ENCODE results near the gene APOBEC3B. TPM values are rescaled to one million over a fixed set of nuclear protein-coding genes. Genes with fewer than 3 reads are reported as not detected.
"Not testable (repeated sequence)": the region's sequence is repeated elsewhere in the genome, so short reads cannot be mapped to it uniquely, and the experiment has no call there.

Gene APOBEC3B
- total and polyA plus RNA-seq, 8 donors: 1.1 to 8.7 (median 3.8) TPM; not detected in 3

GRCh38 chr22:39010946-39011345 is 28.8 kb downstream of the APOBEC3B start:
- Histone ChIP-seq H3K4me3 (no peak overlapping the region), H3K27me3 (no peaks in the 10 kb centered on the region), H3K4me1 (peaks cover 13 to 27% (median 19%) of the 10 kb centered on the region in 4 donors), H3K9me3 (no peaks in the 10 kb centered on the region), H3K27ac (no peak overlapping the region), H3K36me3 (no peaks in the 10 kb centered on the region)
- 83 to 85% (median 83%) methylated on average over 15 of the region's 15 CpGs for WGBS, 5 donors
- TF ChIP-seq EP300 (IDR thresholded peaks at IDR 0.05) (no peak), POLR2AphosphoS5 (IDR thresholded peaks at IDR 0.05) (no peak), CTCF (IDR thresholded peaks at IDR 0.05) (no peak), POLR2A (IDR thresholded peaks at IDR 0.05) (no peak)
- intact Hi-C loops (cut with DNase I; ENCODE audit: low total_unique reads): loop anchor here (10.0 kb wide), 1 partner anchor 114 kb away; no protein-coding TSS in a partner anchor
- no peak for DNase-seq

GRCh38 chr22:39012533-39013511 is 30.7 kb downstream of the APOBEC3B start:
- Histone ChIP-seq H3K36me3 (peaks cover 0 to 2% (median under 1%) of the 10 kb centered on the region in 4 donors), H3K9me3 (no peaks in the 10 kb centered on the region), H3K27me3 (no peaks in the 10 kb centered on the region), H3K4me3 (peak overlapping the region in 1 of 4 donors; percentile 60), H3K4me1 (peaks cover 13 to 27% (median 19%) of the 10 kb centered on the region in 4 donors), H3K27ac (peak overlapping the region in 2 of 5 donors; percentile 83 to 87)
- 86 to 90% (median 88%) methylated on average over 29 of the region's 29 CpGs for WGBS, 5 donors
- TF ChIP-seq POLR2A (IDR thresholded peaks at IDR 0.05) (no peak), POLR2AphosphoS5 (IDR thresholded peaks at IDR 0.05) (no peak), CTCF (IDR thresholded peaks at IDR 0.05) (no peak), EP300 (IDR thresholded peaks at IDR 0.05) (no peak)
- DNase-seq: no peak
- intact Hi-C loops (cut with DNase I; ENCODE audit: low total_unique reads): loop anchor here (10.0 kb wide), 1 partner anchor 112 kb away; no protein-coding TSS in a partner anchor

- WGBS, 5 donors: 75 to 86% (median 82%) methylated on average over 6 of the region's 6 CpGs
- Histone ChIP-seq H3K4me3 (peak overlapping the region; percentile 45 to 60 (median 51)), H3K4me1 (peaks cover 13 to 27% (median 19%) of the 10 kb centered on the region in 4 donors), H3K27ac (peak overlapping the region in 4 of 5 donors; percentile 83 to 88 (median 86))
- not testable (repeated sequence) for H3K9me3 ChIP-seq, H3K36me3 ChIP-seq, H3K27me3 ChIP-seq, DNase-seq
- intact Hi-C loops (cut with DNase I; ENCODE audit: low total_unique reads): loop anchor here (10.0 kb wide), 1 partner anchor 111 kb away; no protein-coding TSS in a partner anchor
Observed at GRCh38 chr22:39013561-39013941, 31.4 kb downstream of the APOBEC3B start.

GRCh38 chr22:39013942-39014722 is 32.0 kb downstream of the APOBEC3B start, which contains the start of gene APOBEC3C:
APOBEC3C (plus strand) TSS chr22:39014257; CDS start chr22:39014363, 106 bp downstream.
- 3 to 12% (median 10%) methylated on average over 16 to 18 of the region's 18 CpGs for WGBS, 5 donors
- TF ChIP-seq EP300 (IDR thresholded peaks at IDR 0.05) (no peak), POLR2AphosphoS5 (IDR thresholded peaks at IDR 0.05) (peak in 2 of 3 donors; percentile 58 to 81), POLR2A (IDR thresholded peaks at IDR 0.05) (no peak), CTCF (IDR thresholded peaks at IDR 0.05) (peak in 1 of 7 experiments; percentile 12)

GRCh38 chr22:39014723-39015121 is 32.6 kb downstream of the APOBEC3B start:
- Histone ChIP-seq H3K4me1 (peaks cover 13 to 27% (median 19%) of the 10 kb centered on the region in 4 donors), H3K27ac (peak overlapping the region; percentile 74 to 88 (median 84)), H3K4me3 (peak overlapping the region; percentile 45 to 60 (median 51)), H3K36me3 (peaks cover 0 to 12% (median 7%) of the 10 kb centered on the region in 4 donors)
- WGBS, 5 donors: 35 to 40% (median 36%) methylated on average over 6 of the region's 6 CpGs
- DNase-seq, H3K9me3 ChIP-seq, H3K27me3 ChIP-seq: not testable (repeated sequence)
- intact Hi-C loops (cut with DNase I; ENCODE audit: low total_unique reads): loop anchor here (10.0 kb wide), 1 partner anchor 110 kb away; no protein-coding TSS in a partner anchor

More at GRCh38 chr22:39013942-39014722, 32.0 kb downstream of the APOBEC3B start, which contains the start of gene APOBEC3C:
- intact Hi-C loops (cut with DNase I; ENCODE audit: low total_unique reads): loop anchor here (10.0 kb wide), 1 partner anchor 111 kb away; no protein-coding TSS in a partner anchor
- Histone ChIP-seq H3K27ac (peak within 1 kb of the TSS; percentile 74 to 88 (median 84)), H3K9me3 (no peaks in the 10 kb centered on the region), H3K4me1 (peaks cover 13 to 27% (median 19%) of the 10 kb centered on the region in 4 donors), H3K36me3 (peaks cover 0 to 10% (median 7%) of the 10 kb centered on the region in 4 donors), H3K4me3 (peak within 1 kb of the TSS; percentile 45 to 60 (median 51)), H3K27me3 (no peaks in the 10 kb centered on the region)
- DNase-seq: peak; percentile 78 to 91

Data from stomach (tissue), 9 donors.